Astrocyte (in vitro differentiated cells and primary cell): ENCODE results near the gene GREM1. TPM values are rescaled to one million over a fixed set of nuclear protein-coding genes. Genes with fewer than 3 reads are reported as not detected.

ENCODE experiments used
- DNase-seq: peaks from one replicate; pipeline ENCODE4 v3.0.0-alpha.2; 2010; ENCODE audit warnings: low read depth
- FAIRE-seq: peaks from 2 replicates; lab custom pipeline; 2011; peaks lifted over from hg19 to GRCh38; lab: Jason Lieb, UNC
- H2AFZ ChIP-seq: 2 replicates; pipeline ENCODE4 v1.6.0; 2012; ENCODE audit warnings: low read depth, low read length, inconsistent platforms
- H3K27ac ChIP-seq: 2 replicates; pipeline ENCODE4 v1.5.1; 2011; ENCODE audit warnings: low read depth, low read length, inconsistent platforms
- H3K27me3 ChIP-seq: 2 replicates; pipeline ENCODE4 v1.6.0; 2011; ENCODE audit warnings: low read length, inconsistent platforms; ENCODE audit not compliant: insufficient read depth
- H3K36me3 ChIP-seq: 2 replicates; pipeline ENCODE4 v1.5.1; 2011; ENCODE audit warnings: low read length, inconsistent platforms; ENCODE audit not compliant: insufficient read depth
- H3K4me1 ChIP-seq: 2 replicates; pipeline ENCODE4 v1.5.1; 2011; ENCODE audit warnings: low read length, inconsistent platforms; ENCODE audit not compliant: insufficient read depth
- H3K4me2 ChIP-seq: 2 replicates; pipeline ENCODE4 v1.6.0; 2012; ENCODE audit warnings: low read length, inconsistent platforms
- H3K4me3 ChIP-seq: 2 replicates; pipeline ENCODE4 v1.5.1; 2011; ENCODE audit warnings: low read depth, mild to moderate bottlenecking, low read length, inconsistent platforms; ENCODE audit not compliant: insufficient read depth
- H3K79me2 ChIP-seq: 2 replicates; pipeline ENCODE4 v1.6.0; 2012; ENCODE audit warnings: mild to moderate bottlenecking, low read length, inconsistent platforms; ENCODE audit not compliant: insufficient read depth
- H3K9ac ChIP-seq: 2 replicates; pipeline ENCODE4 v1.6.0; 2012; ENCODE audit warnings: mild to moderate bottlenecking, low read length, inconsistent platforms
- H3K9me3 ChIP-seq: 2 replicates; pipeline ENCODE4 v1.5.1; 2012; ENCODE audit warnings: low read depth, mild to moderate bottlenecking, low read length, inconsistent platforms; ENCODE audit not compliant: insufficient read depth
- H4K20me1 ChIP-seq: 2 replicates; pipeline ENCODE4 v1.6.0; 2012; ENCODE audit warnings: low read length, inconsistent platforms; ENCODE audit not compliant: insufficient read depth
- H3K27ac Mint-ChIP-seq: one replicate; pipeline ENCODE4 v1.8.0; 2021; ENCODE audit warnings: mild to moderate bottlenecking, mixed read lengths; ENCODE audit not compliant: unreplicated experiment
- H3K27me3 Mint-ChIP-seq: one replicate; pipeline ENCODE4 v1.8.0; 2021; ENCODE audit warnings: low read depth, mixed read lengths; ENCODE audit not compliant: unreplicated experiment
- H3K36me3 Mint-ChIP-seq: one replicate; pipeline ENCODE4 v1.8.0; 2021; ENCODE audit warnings: low read depth, mixed read lengths; ENCODE audit not compliant: unreplicated experiment
- H3K4me1 Mint-ChIP-seq: one replicate; pipeline ENCODE4 v1.8.0; 2021; ENCODE audit warnings: low read depth, mixed read lengths; ENCODE audit not compliant: unreplicated experiment
- H3K4me3 Mint-ChIP-seq: one replicate; pipeline ENCODE4 v1.8.0; 2021; ENCODE audit warnings: mild to moderate bottlenecking, moderate library complexity, mixed read lengths; ENCODE audit not compliant: unreplicated experiment
- H3K9me3 Mint-ChIP-seq: one replicate; pipeline ENCODE4 v1.8.0; 2021; ENCODE audit warnings: mild to moderate bottlenecking, mixed read lengths; ENCODE audit not compliant: unreplicated experiment
- CTCF ChIP-seq: IDR thresholded peaks from 2 replicates; pipeline ENCODE4 v1.5.1; 2011; ENCODE audit warnings: low read depth, mild to moderate bottlenecking, inconsistent platforms, low read length, moderate library complexity; ENCODE audit not compliant: insufficient read depth
- EZH2 ChIP-seq: IDR thresholded peaks from 2 replicates; pipeline ENCODE4 v1.6.1; 2012; ENCODE audit warnings: mild to moderate bottlenecking, low read length, inconsistent platforms; ENCODE audit not compliant: insufficient read depth
- total RNA-seq: library from RNA; stranded (reverse); gene quantifications from 2 replicates; pipeline ENCODE4 v1.2.1, GENCODE V29; 2021

GREM1 gene
- total RNA-seq, 1 donor from 2014 or later = 112 TPM

- Mint-ChIP-seq H3K27ac (no peak overlapping the region), H3K9me3 (peaks cover 3% of the 10 kb centered on the region), H3K27me3 (no peaks in the 10 kb centered on the region), H3K36me3 (peaks cover 5% of the 10 kb centered on the region), H3K4me3 (no peak overlapping the region), H3K4me1 (peaks cover 16% of the 10 kb centered on the region)
- H3K4me1 ChIP-seq = peaks cover 31% of the 10 kb centered on the region
- FAIRE-seq (no peak), DNase-seq (no peak)
- no peaks in the 10 kb centered on the region for H3K9me3 ChIP-seq
- peak overlapping the region; percentile 87 for H3K27ac ChIP-seq
- no peaks in the 10 kb centered on the region for H3K27me3 ChIP-seq
- no peak overlapping the region for H2AFZ ChIP-seq
- H3K4me2 ChIP-seq = no peak overlapping the region
- H3K9ac ChIP-seq = no peak overlapping the region
- H3K79me2 ChIP-seq = no peaks in the 10 kb centered on the region
- H4K20me1 ChIP-seq = no peaks in the 10 kb centered on the region
- no peak for TF ChIP-seq CTCF
- no peak for TF ChIP-seq EZH2
- H3K36me3 ChIP-seq = no peaks in the 10 kb centered on the region
- H3K4me3 ChIP-seq = no peak overlapping the region
Measured at GRCh38 chr15:32700501-32701150, 17.2 kb upstream of the GREM1 start.

- H3K27me3 Mint-ChIP-seq = no peaks in the 10 kb centered on the region
- Histone ChIP-seq H3K4me3 (no peak overlapping the region), H3K9ac (peak overlapping the region; percentile 64), H3K27me3 (no peaks in the 10 kb centered on the region), H3K27ac (peak overlapping the region; percentile 87), H2AFZ (no peak overlapping the region), H3K4me2 (peak overlapping the region; percentile 57), H3K79me2 (no peaks in the 10 kb centered on the region), H4K20me1 (no peaks in the 10 kb centered on the region), H3K36me3 (no peaks in the 10 kb centered on the region), H3K4me1 (peaks cover 44% of the 10 kb centered on the region), H3K9me3 (no peaks in the 10 kb centered on the region)
- TF ChIP-seq EZH2 = no peak
- TF ChIP-seq CTCF = no peak
- peaks cover 27% of the 10 kb centered on the region for H3K4me1 Mint-ChIP-seq
- peaks cover 5% of the 10 kb centered on the region for H3K36me3 Mint-ChIP-seq
- no peak overlapping the region for H3K27ac Mint-ChIP-seq
- FAIRE-seq = no peak
- no peak overlapping the region for H3K4me3 Mint-ChIP-seq
- no peak for DNase-seq
- H3K9me3 Mint-ChIP-seq = peaks cover 3% of the 10 kb centered on the region
Measured at GRCh38 chr15:32701863-32702262, 15.9 kb upstream of the GREM1 start.

- FAIRE-seq = peak; percentile 67
Measured at GRCh38 chr15:32704395-32704981, 13.3 kb upstream of the GREM1 start.

More at GRCh38 chr15:32704395-32704981, 13.3 kb upstream of the GREM1 start:
- H3K27me3 ChIP-seq = no peaks in the 10 kb centered on the region
- H3K79me2 ChIP-seq = no peaks in the 10 kb centered on the region
- H3K4me3 Mint-ChIP-seq = no peak overlapping the region
- peaks cover 8% of the 10 kb centered on the region for H3K27me3 Mint-ChIP-seq
- H3K4me1 ChIP-seq = peaks cover 42% of the 10 kb centered on the region
- peak; percentile 87 for DNase-seq
- H3K4me1 Mint-ChIP-seq = peaks cover 33% of the 10 kb centered on the region
- H3K9ac ChIP-seq = no peak overlapping the region
- no peaks in the 10 kb centered on the region for H3K9me3 ChIP-seq
- H3K27ac ChIP-seq = peak overlapping the region; percentile 29
- H3K4me3 ChIP-seq = no peak overlapping the region
- H3K4me2 ChIP-seq = peak overlapping the region; percentile 23
- H3K36me3 ChIP-seq = no peaks in the 10 kb centered on the region
- TF ChIP-seq EZH2 (no peak), CTCF (no peak)
- no peaks in the 10 kb centered on the region for H3K36me3 Mint-ChIP-seq
- H3K27ac Mint-ChIP-seq = peak overlapping the region; percentile 35
- H4K20me1 ChIP-seq = no peaks in the 10 kb centered on the region
- peaks cover under 1% of the 10 kb centered on the region for H3K9me3 Mint-ChIP-seq
- no peak overlapping the region for H2AFZ ChIP-seq
